HG03571 (cell line): ENCODE data around the gene GNMT.
"Not testable (repeated sequence)": the region's sequence is repeated elsewhere in the genome, so short reads cannot be mapped to it uniquely, and the experiment has no call there.

ENCODE experiments used
- ATAC-seq: cut with Tn5 transposase; IDR thresholded peaks from one replicate; pipeline ENCODE4 v1.9.1; 2021; ENCODE audit not compliant: unreplicated experiment

Gene GNMT

GRCh38 chr6:42940493-42941045 is 20.0 kb upstream of the GNMT start:
- ATAC-seq, result no peak

GRCh38 chr6:42941356-42941755 is 19.2 kb upstream of the GNMT start:
- not testable (repeated sequence) for ATAC-seq

- no peak for ATAC-seq
These were observed 18.1 kb upstream of the GNMT start for GRCh38 chr6:42942444-42942843.

GRCh38 chr6:42947950-42948349 is 12.6 kb upstream of the GNMT start:
- ATAC-seq, result no peak

GRCh38 chr6:42952389-42952788 is 8.2 kb upstream of the GNMT start:
- ATAC-seq, result no peak

- ATAC-seq, result not testable (repeated sequence)
These were observed 6.1 kb upstream of the GNMT start for GRCh38 chr6:42954405-42954804.

- no peak for ATAC-seq
These were observed 2.4 kb upstream of the GNMT start for GRCh38 chr6:42958125-42958524.

GRCh38 chr6:42959917-42960242 is 674 bp upstream of the GNMT start:
- ATAC-seq, result no peak

GRCh38 chr6:42961020-42961470 is 491 bp downstream of the GNMT start:
- no peak for ATAC-seq

GRCh38 chr6:42962096-42962495 is 1.5 kb downstream of the GNMT start:
- ATAC-seq, result no peak

GRCh38 chr6:42962502-42963178 is 2.1 kb downstream of the GNMT start:
- ATAC-seq, result no peak

GRCh38 chr6:42963179-42963854 is 2.8 kb downstream of the GNMT start:
- ATAC-seq, result no peak

GRCh38 chr6:42963855-42964605 is 3.5 kb downstream of the GNMT start:
- ATAC-seq, result no peak

- ATAC-seq, result no peak
These were observed 6.0 kb downstream of the GNMT start for GRCh38 chr6:42966571-42966970.

GRCh38 chr6:42967228-42967627 is 6.7 kb downstream of the GNMT start:
- ATAC-seq, result no peak

- ATAC-seq, result no peak
These were observed 7.7 kb downstream of the GNMT start for GRCh38 chr6:42968126-42968701.

- ATAC-seq, result no peak
These were observed 8.2 kb downstream of the GNMT start for GRCh38 chr6:42968783-42969182.

GRCh38 chr6:42969431-42969830 is 8.9 kb downstream of the GNMT start:
- no peak for ATAC-seq

GRCh38 chr6:42969934-42970333 is 9.4 kb downstream of the GNMT start:
- no peak for ATAC-seq

- ATAC-seq, result no peak
These were observed 10.5 kb downstream of the GNMT start for GRCh38 chr6:42970871-42971612.
